Brain microvascular endothelial cell (primary cell): ENCODE results near the gene RNF166.
"Not testable (repeated sequence)": the region's sequence is repeated elsewhere in the genome, so short reads cannot be mapped to it uniquely, and the experiment has no call there.

ENCODE experiments used
- DNase-seq: peaks from one replicate; pipeline ENCODE4 v3.0.0-alpha.2; 2020
- H3K27ac ChIP-seq: fragments of 250-450 bp; sonication (Bioruptor Pico); 2 replicates; pipeline ENCODE4 v1.5.1; 2020; ENCODE audit warnings: mild to moderate bottlenecking, moderate library complexity
- H3K27me3 ChIP-seq: fragments of 250-450 bp; sonication (Bioruptor Pico); replicated peaks from 2 replicates; pipeline ENCODE4 v1.5.1; 2020; ENCODE audit warnings: mild to moderate bottlenecking
- H3K36me3 ChIP-seq: fragments of 250-450 bp; sonication (Bioruptor Pico); replicated peaks from 2 replicates; pipeline ENCODE4 v1.5.1; 2020; ENCODE audit warnings: mild to moderate bottlenecking
- H3K4me3 ChIP-seq: 2 replicates; pipeline ENCODE4 v1.5.1; 2011; ENCODE audit warnings: low read depth, mild to moderate bottlenecking, control low read depth, low read length, moderate library complexity
- in situ Hi-C: cut with HindIII; loops from 2 replicates; pipeline ENCODE4 v1.10.0; 2017; ENCODE audit warnings: low sequenced_read_pairs, low pct_ligation_motif_present
- TF ChIP-seq, protein P1 (sequence below): IDR thresholded peaks from 2 replicates; pipeline ENCODE4 v1.5.1; 2011; ENCODE audit warnings: low read depth, mild to moderate bottlenecking, moderate library complexity, low read length, control low read depth, inconsistent platforms; ENCODE audit errors: missing control alignments

The RNF166 gene

DNA sequence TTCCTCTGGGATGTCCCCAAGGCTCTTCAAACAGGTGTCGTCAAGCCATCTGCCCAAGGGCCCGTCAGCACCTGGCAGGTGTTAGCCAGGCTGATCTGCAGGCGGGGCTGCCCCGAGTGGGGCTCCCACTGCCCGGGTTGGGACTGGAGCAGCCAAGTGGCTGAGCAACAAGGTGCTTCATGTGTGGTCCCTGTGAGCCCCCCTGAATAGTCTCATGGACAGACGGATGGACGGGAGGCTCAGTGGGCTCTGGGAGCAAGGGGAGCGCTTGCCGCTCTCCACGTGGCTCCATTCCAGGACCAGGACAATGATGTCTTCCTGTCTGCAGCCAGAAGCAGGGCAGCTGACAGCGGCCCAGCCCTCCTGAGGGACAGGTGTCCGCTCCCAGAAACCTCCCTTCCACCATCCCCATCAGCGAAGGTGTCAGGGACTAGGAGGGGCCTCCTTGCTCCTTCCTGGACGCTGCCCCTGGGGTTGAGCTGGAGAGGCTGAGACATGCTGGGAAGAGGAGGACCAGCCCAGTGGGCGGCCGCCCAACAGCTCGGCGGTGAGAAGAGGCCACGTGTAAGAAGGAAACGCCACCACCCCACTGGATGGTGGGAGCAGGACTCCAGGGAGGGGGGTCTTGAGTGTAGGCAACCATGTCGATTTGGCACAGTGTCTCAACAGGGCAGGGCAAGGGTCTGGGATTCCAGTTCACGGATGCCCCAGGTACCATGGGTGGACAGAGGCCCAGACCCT is 29.5 kb downstream of the RNF166 start:
- no peaks in the 10 kb centered on the region for H3K36me3 ChIP-seq
- DNase-seq, result no peak
- in situ Hi-C loops, result no loop called here
- H3K27me3 ChIP-seq, result no peaks in the 10 kb centered on the region
- no peak overlapping the region for H3K4me3 ChIP-seq
- TF ChIP-seq, protein P1, sequence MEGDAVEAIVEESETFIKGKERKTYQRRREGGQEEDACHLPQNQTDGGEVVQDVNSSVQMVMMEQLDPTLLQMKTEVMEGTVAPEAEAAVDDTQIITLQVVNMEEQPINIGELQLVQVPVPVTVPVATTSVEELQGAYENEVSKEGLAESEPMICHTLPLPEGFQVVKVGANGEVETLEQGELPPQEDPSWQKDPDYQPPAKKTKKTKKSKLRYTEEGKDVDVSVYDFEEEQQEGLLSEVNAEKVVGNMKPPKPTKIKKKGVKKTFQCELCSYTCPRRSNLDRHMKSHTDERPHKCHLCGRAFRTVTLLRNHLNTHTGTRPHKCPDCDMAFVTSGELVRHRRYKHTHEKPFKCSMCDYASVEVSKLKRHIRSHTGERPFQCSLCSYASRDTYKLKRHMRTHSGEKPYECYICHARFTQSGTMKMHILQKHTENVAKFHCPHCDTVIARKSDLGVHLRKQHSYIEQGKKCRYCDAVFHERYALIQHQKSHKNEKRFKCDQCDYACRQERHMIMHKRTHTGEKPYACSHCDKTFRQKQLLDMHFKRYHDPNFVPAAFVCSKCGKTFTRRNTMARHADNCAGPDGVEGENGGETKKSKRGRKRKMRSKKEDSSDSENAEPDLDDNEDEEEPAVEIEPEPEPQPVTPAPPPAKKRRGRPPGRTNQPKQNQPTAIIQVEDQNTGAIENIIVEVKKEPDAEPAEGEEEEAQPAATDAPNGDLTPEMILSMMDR, result no peak
- no peak overlapping the region for H3K27ac ChIP-seq

DNA sequence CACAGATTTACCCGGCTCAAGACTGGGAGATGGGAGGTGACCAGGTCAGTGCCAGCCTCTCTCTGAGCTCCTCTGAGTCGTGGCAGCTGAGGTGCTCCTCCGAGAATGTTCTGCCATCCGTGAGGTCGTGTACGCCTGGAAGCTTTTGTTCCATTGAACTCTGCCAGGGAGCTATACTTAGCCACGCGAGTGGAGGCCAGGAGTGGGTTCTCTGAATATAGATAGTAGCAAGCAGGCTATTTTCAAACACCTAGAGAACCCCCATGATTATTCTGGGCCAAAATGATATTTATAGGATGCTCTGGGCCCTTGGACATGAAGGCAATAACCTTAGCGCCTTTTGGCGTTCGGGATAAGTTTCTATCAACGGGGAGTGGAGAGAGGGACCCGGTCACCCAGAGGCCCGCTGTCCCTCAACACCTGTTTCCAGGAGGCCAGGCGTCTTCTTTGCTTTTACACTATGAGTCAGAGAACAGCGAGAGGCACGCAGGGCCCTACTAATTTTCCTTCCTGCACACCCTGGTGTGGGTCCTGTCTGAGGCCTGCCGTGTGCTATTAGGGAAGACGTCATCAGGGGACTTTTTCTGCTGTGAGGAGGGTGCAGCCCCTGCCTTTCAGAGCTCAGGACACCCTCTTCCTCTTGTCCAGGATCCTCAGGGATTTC is 32.4 kb downstream of the RNF166 start:
- Histone ChIP-seq H3K27ac (no peak overlapping the region), H3K36me3 (no peaks in the 10 kb centered on the region), H3K27me3 (no peaks in the 10 kb centered on the region), H3K4me3 (no peak overlapping the region)
- in situ Hi-C loops, result no loop called here
- DNase-seq, result no peak
- TF ChIP-seq, protein P1, result no peak

DNA sequence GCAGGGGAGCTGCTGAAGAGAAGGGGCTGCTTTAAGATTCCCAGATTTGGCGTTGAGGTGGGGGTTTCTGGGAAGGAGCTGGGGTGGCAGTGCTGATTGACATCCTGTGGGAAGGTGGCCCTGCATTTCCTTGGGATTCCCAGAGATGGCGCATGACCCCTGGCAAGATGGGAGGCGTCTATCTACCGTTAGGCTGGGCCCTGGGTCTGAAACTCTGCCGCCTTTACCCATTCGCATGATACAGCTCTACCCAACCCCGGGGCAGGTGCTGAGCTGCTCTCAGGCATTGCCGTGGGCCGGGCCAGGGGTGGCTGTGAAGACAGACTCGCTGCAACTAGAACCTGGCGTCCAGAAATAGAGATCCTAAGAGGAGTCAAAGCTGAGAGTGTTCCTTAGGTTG is 33.4 kb downstream of the RNF166 start:
- Histone ChIP-seq H3K4me3 (no peak overlapping the region), H3K27ac (no peak overlapping the region), H3K36me3 (no peaks in the 10 kb centered on the region), H3K27me3 (no peaks in the 10 kb centered on the region)
- DNase-seq, result no peak
- in situ Hi-C loops, result no loop called here
- TF ChIP-seq, protein P1, result peak; percentile 62

DNA sequence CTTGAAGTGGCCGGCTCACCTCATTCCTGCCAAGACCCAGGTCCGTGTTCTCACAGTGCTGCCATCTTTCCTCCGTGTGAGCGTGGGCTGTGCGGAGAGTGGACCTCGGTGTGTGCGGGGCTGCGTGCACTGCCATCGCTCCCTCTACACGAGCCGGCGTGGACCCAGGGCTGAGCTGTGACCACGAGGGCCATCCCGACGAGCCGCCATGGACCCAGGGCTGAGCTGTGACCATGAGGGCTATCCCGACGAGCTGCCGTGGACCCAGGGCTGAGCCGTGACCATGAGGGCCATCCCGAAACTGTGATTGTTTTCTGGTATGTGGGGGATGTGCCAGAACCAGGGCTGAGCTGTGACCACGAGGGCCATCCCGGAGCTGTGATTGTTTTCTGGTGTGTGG is 34.4 kb downstream of the RNF166 start:
- Histone ChIP-seq H3K27ac (no peak overlapping the region), H3K36me3 (no peaks in the 10 kb centered on the region), H3K4me3 (no peak overlapping the region), H3K27me3 (no peaks in the 10 kb centered on the region)
- DNase-seq, result no peak
- in situ Hi-C loops, result no loop called here
- TF ChIP-seq, protein P1, result no peak

DNA sequence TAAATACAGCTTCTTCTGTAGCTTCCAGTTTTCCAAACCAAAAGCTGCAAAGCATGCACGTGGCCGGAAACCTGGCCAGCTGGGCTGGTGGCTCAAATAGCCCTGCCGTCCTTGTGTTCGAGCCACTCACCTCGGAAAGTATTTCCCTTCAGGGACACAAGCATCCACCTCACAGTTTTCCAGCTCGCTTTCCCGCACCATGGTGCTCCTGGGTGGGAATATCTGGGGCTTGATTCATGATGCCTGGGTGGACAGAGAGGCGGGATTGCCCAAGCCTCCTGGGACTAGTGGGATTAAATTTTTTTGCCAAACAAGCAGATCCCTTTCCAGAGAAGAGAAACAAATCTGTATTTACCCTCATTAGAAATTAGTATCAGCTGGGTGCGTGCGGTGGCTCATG is 36.2 kb downstream of the RNF166 start:
- Histone ChIP-seq H3K27me3 (no peaks in the 10 kb centered on the region), H3K27ac (no peak overlapping the region), H3K36me3 (no peaks in the 10 kb centered on the region), H3K4me3 (no peak overlapping the region)
- no peak for DNase-seq
- TF ChIP-seq, protein P1, result no peak
- in situ Hi-C loops, result no loop called here

DNA sequence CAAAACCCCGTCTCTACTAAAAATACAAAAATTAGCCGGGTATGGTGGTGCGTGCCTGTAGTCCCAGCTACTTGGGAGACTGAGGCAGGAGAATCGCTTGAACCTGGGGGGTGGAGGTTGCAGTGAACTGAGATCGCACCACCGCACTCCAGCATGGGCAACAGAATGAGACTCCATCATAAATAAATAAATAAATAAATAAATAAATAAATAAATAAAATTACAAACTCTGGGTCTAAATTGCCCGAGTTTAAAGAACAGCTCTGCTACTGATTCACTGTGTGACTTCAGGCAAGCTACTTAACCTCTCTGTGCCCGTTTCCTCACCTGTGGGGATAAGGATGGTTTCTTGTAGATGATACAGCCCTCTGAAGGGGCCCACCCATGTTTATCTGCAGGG is 36.7 kb downstream of the RNF166 start:
- H3K27me3 ChIP-seq, H3K4me3 ChIP-seq, H3K27ac ChIP-seq, DNase-seq, H3K36me3 ChIP-seq, in situ Hi-C loops: not testable (repeated sequence)
